ENCODE results near the gene TMEM131L.
"Not testable (repeated sequence)": the region's sequence is repeated elsewhere in the genome, so short reads cannot be mapped to it uniquely, and the experiment has no call there.

TMEM131L gene

GRCh38 chr4:153447175-153447905, 18.8 kb upstream of the TMEM131L start:
- DNase-seq (ENCODE audit: low read depth) = no peak

GRCh38 chr4:153448003-153448731, 18.0 kb upstream of the TMEM131L start:
- no peak for DNase-seq (ENCODE audit: low read depth)

GRCh38 chr4:153449338-153449737, 16.8 kb upstream of the TMEM131L start:
- DNase-seq (ENCODE audit: low read depth) = no peak

- no peak for DNase-seq (ENCODE audit: low read depth)
Observed at GRCh38 chr4:153450544-153450917, 15.6 kb upstream of the TMEM131L start.

- DNase-seq (ENCODE audit: low read depth) = not testable (repeated sequence)
Observed at GRCh38 chr4:153451145-153451544, 15.0 kb upstream of the TMEM131L start.

GRCh38 chr4:153451911-153452657, 14.1 kb upstream of the TMEM131L start:
- no peak for DNase-seq (ENCODE audit: low read depth)

GRCh38 chr4:153452658-153453378, 13.3 kb upstream of the TMEM131L start:
- no peak for DNase-seq (ENCODE audit: low read depth)

GRCh38 chr4:153453402-153453801, 12.8 kb upstream of the TMEM131L start:
- no peak for DNase-seq (ENCODE audit: low read depth)

- DNase-seq (ENCODE audit: low read depth) = no peak
Observed at GRCh38 chr4:153458969-153459368, 7.2 kb upstream of the TMEM131L start.

GRCh38 chr4:153461549-153461948, 4.6 kb upstream of the TMEM131L start:
- not testable (repeated sequence) for DNase-seq (ENCODE audit: low read depth)

- no peak for DNase-seq (ENCODE audit: low read depth)
Observed at GRCh38 chr4:153464068-153464467, 2.1 kb upstream of the TMEM131L start.

GRCh38 chr4:153465140-153465539, 1.0 kb upstream of the TMEM131L start:
- no peak for DNase-seq (ENCODE audit: low read depth)

- no peak for DNase-seq (ENCODE audit: low read depth)
Observed at GRCh38 chr4:153465615-153466080, 512 bp upstream of the TMEM131L start.

- no peak for DNase-seq (ENCODE audit: low read depth)
Observed at GRCh38 chr4:153466949-153467896, 1.1 kb downstream of the TMEM131L start.

- no peak for DNase-seq (ENCODE audit: low read depth)
Observed at GRCh38 chr4:153467897-153468262, 1.7 kb downstream of the TMEM131L start.

GRCh38 chr4:153468587-153468986, 2.4 kb downstream of the TMEM131L start:
- no peak for DNase-seq (ENCODE audit: low read depth)

GRCh38 chr4:153469031-153469430, 2.9 kb downstream of the TMEM131L start:
- no peak for DNase-seq (ENCODE audit: low read depth)

GRCh38 chr4:153471071-153471697, 5.0 kb downstream of the TMEM131L start:
- not testable (repeated sequence) for DNase-seq (ENCODE audit: low read depth)

GRCh38 chr4:153471698-153472093, 5.5 kb downstream of the TMEM131L start:
- DNase-seq (ENCODE audit: low read depth) = no peak
